NCI-H524 (cell line): ENCODE data around the gene MTIF2.
"Not testable (repeated sequence)": the region's sequence is repeated elsewhere in the genome, so short reads cannot be mapped to it uniquely, and the experiment has no call there.

Experiments
- DNase-seq, 2 experiments: peaks; one replicate each; lab custom pipeline; 2025; lab: John Stamatoyannopoulos, UW

MTIF2 gene

GRCh38 chr2:55268907-55269644 is at the start of gene MTIF2:
MTIF2 (minus strand) TSS chr2:55269231; CDS start chr2:55263858, 5,373 bp downstream.
- peak; percentile 96 to 97 for DNase-seq

GRCh38 chr2:55314985-55315384 is 46.0 kb upstream of the MTIF2 start:
- DNase-seq, result no peak

- no peak for DNase-seq
These were observed 42.4 kb upstream of the MTIF2 start for GRCh38 chr2:55311444-55311870.

- DNase-seq, result no peak
These were observed 40.4 kb upstream of the MTIF2 start for GRCh38 chr2:55309446-55309845.

- DNase-seq, result no peak
These were observed 33.2 kb upstream of the MTIF2 start for GRCh38 chr2:55302241-55302640.

- no peak for DNase-seq
These were observed 32.2 kb upstream of the MTIF2 start for GRCh38 chr2:55301277-55301676.

GRCh38 chr2:55296393-55296792 is 27.4 kb upstream of the MTIF2 start:
- DNase-seq, result no peak

GRCh38 chr2:55283083-55283482 is 14.1 kb upstream of the MTIF2 start:
- no peak for DNase-seq

GRCh38 chr2:55282110-55282917 is 13.3 kb upstream of the MTIF2 start:
- peak; percentile 59 to 79 for DNase-seq

GRCh38 chr2:55280851-55281546 is 12.0 kb upstream of the MTIF2 start:
- DNase-seq, result not testable (repeated sequence)

- DNase-seq, result not testable (repeated sequence)
These were observed 10.9 kb upstream of the MTIF2 start for GRCh38 chr2:55279859-55280424.

- DNase-seq, result peak; percentile 86
These were observed 10.3 kb upstream of the MTIF2 start for GRCh38 chr2:55279214-55279835.

GRCh38 chr2:55277310-55277709 is 8.3 kb upstream of the MTIF2 start:
- no peak for DNase-seq

- not testable (repeated sequence) for DNase-seq
These were observed 5.3 kb upstream of the MTIF2 start for GRCh38 chr2:55274346-55274745.

- DNase-seq, result peak in 1 of 2 experiments; percentile 12
These were observed 587 bp upstream of the MTIF2 start for GRCh38 chr2:55269645-55269990.

GRCh38 chr2:55268288-55268906 is 634 bp downstream of the MTIF2 start:
- no peak for DNase-seq

GRCh38 chr2:55259586-55259985 is 9.4 kb downstream of the MTIF2 start:
- DNase-seq, result not testable (repeated sequence)

GRCh38 chr2:55252832-55253231 is 16.2 kb downstream of the MTIF2 start:
- no peak for DNase-seq

- DNase-seq, result no peak
These were observed 22.0 kb downstream of the MTIF2 start for GRCh38 chr2:55247025-55247424.

- DNase-seq, result no peak
These were observed 23.6 kb downstream of the MTIF2 start for GRCh38 chr2:55245411-55245810.

- no peak for DNase-seq
These were observed 26.4 kb downstream of the MTIF2 start for GRCh38 chr2:55242617-55243016.
